ENCODE data around the gene WDR86. TPM values are rescaled to one million over a fixed set of nuclear protein-coding genes. Genes with fewer than 3 reads are reported as not detected.

The WDR86 gene
- total RNA-seq, 1 experiment from 2014 or later: not detected

GRCh38 chr7:151420144-151420543 lies 10.3 kb upstream of the WDR86 start:
- intact Hi-C loops (cut with micrococcal nuclease): no loop called here
- Histone ChIP-seq H3K9me2 (ENCODE audit: insufficient read depth) (no peaks in the 10 kb centered on the region), H2AFZ (ENCODE audit: low read depth, low read length, poor library complexity, severe bottlenecking) (no peak overlapping the region), H3K36me3 (ENCODE audit: control insufficient read depth in 1 of 2, insufficient read depth in 2 of 2, low read length in 2 of 2) (no peaks in the 10 kb centered on the region), H3K4me1 (ENCODE audit: control insufficient read depth in 1 of 2, insufficient read depth in 2 of 2, low read length in 2 of 2) (peaks cover 0 to 9% of the 10 kb centered on the region in 2 experiments; a peak in 2 of 4 replicates), H3K9ac (ENCODE audit: low read length) (no peak overlapping the region), H3K4me3 (replicated peaks in 1 of 2; ENCODE audit: low read depth in 1 of 2, low read length in 2 of 2) (no peak overlapping the region), H3K4me2 (ENCODE audit: low read length) (no peak overlapping the region), H3K27ac (ENCODE audit: low read depth, low read length) (no peak overlapping the region), H3K9me3 (ENCODE audit: control insufficient read depth in 1 of 2, insufficient read depth in 1 of 2, low read depth in 1 of 2, low read length in 2 of 2) (peaks cover 4 to 20% of the 10 kb centered on the region in 2 experiments; a peak in 3 of 4 replicates), H4K20me1 (ENCODE audit: insufficient read depth) (no peaks in the 10 kb centered on the region), H3K79me2 (ENCODE audit: insufficient read depth, low read length) (no peaks in the 10 kb centered on the region), H3K27me3 (ENCODE audit: insufficient read depth, low read length) (no peaks in the 10 kb centered on the region)
- no peak for TF ChIP-seq ZFX (IDR thresholded peaks at IDR 0.05)
- no peak for TF ChIP-seq ZNF274 (IDR thresholded peaks at IDR 0.05; ENCODE audit: low read depth, low read length)
- TF ChIP-seq RAD21 (IDR thresholded peaks at IDR 0.05; ENCODE audit: low read depth): no peak
- TF ChIP-seq ELF1 (IDR thresholded peaks at IDR 0.05; ENCODE audit: borderline replicate concordance, low read depth): no peak
- no TSS peak for BruUV-seq (replicated peaks)
- ATAC-seq: no peak
- RAD21 ChIA-PET (ENCODE audit: low non-redundant PET in 1 of 2, low total read pairs in 2 of 2, uncharacterized antibody in 2 of 2, unreplicated experiment in 2 of 2): no interaction called here
- CTCF ChIA-PET: no interaction called here
- POLR2A ChIA-PET: no interaction called here
- DNase-seq (ENCODE audit: low read depth, low spot score): no peak

- ChIA-PET POLR2A (no interaction called here), RAD21 (ENCODE audit: low non-redundant PET in 1 of 2, low total read pairs in 2 of 2, uncharacterized antibody in 2 of 2, unreplicated experiment in 2 of 2) (no interaction called here), CTCF (no interaction called here)
- no peak for TF ChIP-seq CTCF (IDR thresholded peaks at IDR 0.05 in 2 of 3, conservative IDR thresholded peaks at IDR 0.05 in 1 of 3; ENCODE audit: borderline replicate concordance in 1 of 3, insufficient read depth in 1 of 3, low read depth in 2 of 3, low read length in 2 of 3)
- TF ChIP-seq RAD21 (IDR thresholded peaks at IDR 0.05; ENCODE audit: low read depth): no peak
- no peak for TF ChIP-seq ZBTB33 (IDR thresholded peaks at IDR 0.05; ENCODE audit: extremely low read depth, insufficient replicate concordance, low read length)
- TF ChIP-seq SRF (IDR thresholded peaks at IDR 0.05; ENCODE audit: low read depth): no peak
- TF ChIP-seq SIN3A (IDR thresholded peaks at IDR 0.05; ENCODE audit: low read depth): no peak
- no peak for TF ChIP-seq CEBPB (IDR thresholded peaks at IDR 0.05; ENCODE audit: low read depth)
- no peak for TF ChIP-seq TCF7L2 (IDR thresholded peaks at IDR 0.05; ENCODE audit: borderline replicate concordance, extremely low read depth, insufficient read depth, insufficient read length)
- no TSS peak for BruUV-seq (replicated peaks)
- Histone ChIP-seq H3K79me2 (ENCODE audit: insufficient read depth, low read length) (no peaks in the 10 kb centered on the region), H2AFZ (ENCODE audit: low read depth, low read length, poor library complexity, severe bottlenecking) (no peak overlapping the region), H3K27ac (ENCODE audit: low read depth, low read length) (no peak overlapping the region), H3K4me3 (replicated peaks in 1 of 2; ENCODE audit: low read depth in 1 of 2, low read length in 2 of 2) (no peak overlapping the region), H4K20me1 (ENCODE audit: insufficient read depth) (no peaks in the 10 kb centered on the region), H3K9ac (ENCODE audit: low read length) (no peak overlapping the region), H3K36me3 (ENCODE audit: control insufficient read depth in 1 of 2, insufficient read depth in 2 of 2, low read length in 2 of 2) (no peaks in the 10 kb centered on the region), H3K9me3 (ENCODE audit: control insufficient read depth in 1 of 2, insufficient read depth in 1 of 2, low read depth in 1 of 2, low read length in 2 of 2) (peaks cover under 1 to 17% of the 10 kb centered on the region in 2 experiments; a peak in 3 of 4 replicates), H3K27me3 (ENCODE audit: insufficient read depth, low read length) (no peaks in the 10 kb centered on the region), H3K4me2 (ENCODE audit: low read length) (no peak overlapping the region), H3K9me2 (ENCODE audit: insufficient read depth) (no peaks in the 10 kb centered on the region), H3K4me1 (ENCODE audit: control insufficient read depth in 1 of 2, insufficient read depth in 2 of 2, low read length in 2 of 2) (peaks cover 0 to under 1% of the 10 kb centered on the region in 2 experiments; a peak in 2 of 4 replicates)
- intact Hi-C loops (cut with micrococcal nuclease): no loop called here
- DNase-seq (ENCODE audit: low read depth, low spot score) (no peak), ATAC-seq (no peak)
These were observed 7.1 kb upstream of the WDR86 start for GRCh38 chr7:151416941-151417315.

Data from HCT116 (cell line).